ENCODE data around the gene PDAP1. TPM values are rescaled to one million over a fixed set of nuclear protein-coding genes. Genes with fewer than 3 reads are reported as not detected.

The PDAP1 gene
- total RNA-seq, 2 experiments from 2014 or later = 35.0 to 38.0 TPM

- Histone ChIP-seq H3K4me3 (ENCODE audit: low read length) (no peak overlapping the region), H3K27me3 (ENCODE audit: control insufficient read depth in 1 of 2, insufficient read depth in 2 of 2, low read length in 2 of 2) (no peaks in the 10 kb centered on the region), H3K36me3 (ENCODE audit: insufficient read depth, low read length) (peaks cover 92% of the 10 kb centered on the region), H3K9me3 (ENCODE audit: control insufficient read depth in 1 of 2, insufficient read depth in 1 of 2, low read length in 2 of 2) (no peaks in the 10 kb centered on the region), H3K4me1 (ENCODE audit: insufficient read depth, low read length) (peaks cover 28% of the 10 kb centered on the region), H3K27ac (ENCODE audit: low read depth in 1 of 2, low read length in 2 of 2) (peak overlapping the region; percentile 48 to 72)
- no peak for DNase-seq
- Mint-ChIP-seq H3K27me3 (no peaks in the 10 kb centered on the region), H3K27ac (peak overlapping the region; percentile 94), H3K4me1 (ENCODE audit: low read depth) (peaks cover 19% of the 10 kb centered on the region), H3K36me3 (ENCODE audit: low read depth) (peaks cover 87% of the 10 kb centered on the region), H3K4me3 (no peak overlapping the region), H3K9me3 (no peaks in the 10 kb centered on the region)
- ChIA-PET POLR2A (interaction anchor here (1.1 to 8.7 kb wide), 10 partner anchors 10 to 166 kb away, joined by 3 to 105 read pairs (median 10); partner anchors contain the start of genes ARPC1B, BUD31, PDAP1 and ZKSCAN5), CTCF (interaction anchor here (1.2 to 1.4 kb wide), 2 partner anchors 26 to 27 kb away, joined by 3 to 4 read pairs; no protein-coding TSS in a partner anchor)
- ATAC-seq (ENCODE audit: poor library complexity) = no peak
- no peak for TF ChIP-seq CTCF (IDR thresholded peaks at IDR 0.05)
- intact Hi-C loops (cut with DNase I, micrococcal nuclease) = loop anchor here (2.0 kb wide), 3 partner anchors 15 to 17 kb away; partner anchors contain the start of genes ARPC1B (in 1 of the 2), BUD31 (in 1 of the 2) and PDAP1 (in 1 of the 2)
Observed at GRCh38 chr7:99392046-99392445, 16.4 kb downstream of the PDAP1 start.

GRCh38 chr7:99390941-99391602 lies 17.3 kb downstream of the PDAP1 start:
- Histone ChIP-seq H3K27ac (ENCODE audit: low read depth in 1 of 2, low read length in 2 of 2) (peak overlapping the region in 1 of 2 donors; percentile 17), H3K4me1 (ENCODE audit: insufficient read depth, low read length) (peaks cover 35% of the 10 kb centered on the region), H3K4me3 (ENCODE audit: low read length) (no peak overlapping the region), H3K27me3 (ENCODE audit: control insufficient read depth in 1 of 2, insufficient read depth in 2 of 2, low read length in 2 of 2) (no peaks in the 10 kb centered on the region), H3K36me3 (ENCODE audit: insufficient read depth, low read length) (peaks cover 95% of the 10 kb centered on the region), H3K9me3 (ENCODE audit: control insufficient read depth in 1 of 2, insufficient read depth in 1 of 2, low read length in 2 of 2) (no peaks in the 10 kb centered on the region)
- no peaks in the 10 kb centered on the region for H3K9me3 Mint-ChIP-seq
- intact Hi-C loops (cut with DNase I, micrococcal nuclease) = no loop called here
- ATAC-seq (ENCODE audit: poor library complexity) (no peak), DNase-seq (no peak)
- no peaks in the 10 kb centered on the region for H3K27me3 Mint-ChIP-seq
- POLR2A ChIA-PET = interaction anchor here (1.4 to 8.7 kb wide), 3 partner anchors 10 to 17 kb away, joined by 6 to 105 read pairs (median 37); partner anchors contain the start of genes ARPC1B, BUD31 and PDAP1
- peaks cover 23% of the 10 kb centered on the region for H3K4me1 Mint-ChIP-seq (ENCODE audit: low read depth)
- H3K27ac Mint-ChIP-seq = peak overlapping the region; percentile 94
- peaks cover 87% of the 10 kb centered on the region for H3K36me3 Mint-ChIP-seq (ENCODE audit: low read depth)
- CTCF ChIA-PET = no interaction called here
- no peak for TF ChIP-seq CTCF (IDR thresholded peaks at IDR 0.05)
- no peak overlapping the region for H3K4me3 Mint-ChIP-seq

- no peaks in the 10 kb centered on the region for H3K9me3 Mint-ChIP-seq
- DNase-seq = no peak
- no peaks in the 10 kb centered on the region for H3K27me3 Mint-ChIP-seq
- no peaks in the 10 kb centered on the region for H3K27me3 ChIP-seq (ENCODE audit: control insufficient read depth in 1 of 2, insufficient read depth in 2 of 2, low read length in 2 of 2)
- no peak for TF ChIP-seq CTCF (IDR thresholded peaks at IDR 0.05)
- H3K4me3 Mint-ChIP-seq = no peak overlapping the region
- no peak for ATAC-seq (ENCODE audit: poor library complexity)
- intact Hi-C loops (cut with DNase I, micrococcal nuclease) = no loop called here
- H3K36me3 ChIP-seq (ENCODE audit: insufficient read depth, low read length) = peaks cover 91% of the 10 kb centered on the region
- no peaks in the 10 kb centered on the region for H3K9me3 ChIP-seq (ENCODE audit: control insufficient read depth in 1 of 2, insufficient read depth in 1 of 2, low read length in 2 of 2)
- peaks cover 47% of the 10 kb centered on the region for H3K4me1 ChIP-seq (ENCODE audit: insufficient read depth, low read length)
- H3K4me3 ChIP-seq (ENCODE audit: low read length) = no peak overlapping the region
- peaks cover 28% of the 10 kb centered on the region for H3K4me1 Mint-ChIP-seq (ENCODE audit: low read depth)
- CTCF ChIA-PET = no interaction called here
- POLR2A ChIA-PET = interaction anchor here (0.7 to 8.7 kb wide), 4 partner anchors 9 to 19 kb away, joined by 4 to 105 read pairs (median 22); partner anchors contain the start of genes ARPC1B, BUD31 and PDAP1
- H3K27ac ChIP-seq (ENCODE audit: low read depth in 1 of 2, low read length in 2 of 2) = no peak overlapping the region
- no peak overlapping the region for H3K27ac Mint-ChIP-seq
- H3K36me3 Mint-ChIP-seq (ENCODE audit: low read depth) = peaks cover 84% of the 10 kb centered on the region
Observed at GRCh38 chr7:99389772-99390171, 18.6 kb downstream of the PDAP1 start.
